Measurements from ENCODE around the gene ZNF573.

GRCh38 chr19:37817180-37817981 lies 38.0 kb upstream of the ZNF573 start:
- TF ChIP-seq CTCF (IDR thresholded peaks at IDR 0.05; ENCODE audit: insufficient read depth, low read length, poor library complexity, severe bottlenecking) (no peak), EZH2phosphoT487 (conservative IDR thresholded peaks at IDR 0.05; ENCODE audit: low read length) (no peak)
